ENCODE measurements around the gene ZNF331. TPM values are rescaled to one million over a fixed set of nuclear protein-coding genes. Genes with fewer than 3 reads are reported as not detected.
"Not testable (repeated sequence)": the region's sequence is repeated elsewhere in the genome, so short reads cannot be mapped to it uniquely, and the experiment has no call there.

Gene ZNF331
- 27.1 TPM for polyA plus RNA-seq

GRCh38 chr19:53537521-53538377 lies at the start of gene ZNF331:
Gene ZNF331 (plus strand): TSS chr19:53538145. CDS start chr19:53569377, 31,232 bp downstream.
- Mint-ChIP-seq H3K4me1 (peaks cover 9 to 16% (median 10%) of the 10 kb centered on the region in 3 donors), H3K36me3 (peaks cover 13% of the 10 kb centered on the region), H3K27ac (peak within 1 kb of the TSS; percentile 97 to 100 (median 99)), H3K4me3 (peak within 1 kb of the TSS; percentile 90 to 95 (median 94)), H3K9me3 (peaks cover 0 to 2% (median 0%) of the 10 kb centered on the region in 3 donors), H3K27me3 (no peaks in the 10 kb centered on the region)

- H3K36me3 Mint-ChIP-seq, result peaks cover 33% of the 10 kb centered on the region
- no peak overlapping the region for H3K27ac Mint-ChIP-seq
- no peak overlapping the region for H3K4me3 Mint-ChIP-seq
- peaks cover 24 to 48% (median 47%) of the 10 kb centered on the region in 3 donors for H3K9me3 Mint-ChIP-seq
- no peaks in the 10 kb centered on the region for H3K27me3 Mint-ChIP-seq
- peaks cover 0 to 2% (median 0%) of the 10 kb centered on the region in 3 donors for H3K4me1 Mint-ChIP-seq
These were observed 45.8 kb upstream of the ZNF331 start for GRCh38 chr19:53492153-53492552.

- Mint-ChIP-seq H3K9me3 (peaks cover 22 to 40% (median 24%) of the 10 kb centered on the region in 3 donors), H3K4me3 (peak overlapping the region in 1 of 4 donors; percentile 58)
- not testable (repeated sequence) for H3K27me3 Mint-ChIP-seq, H3K4me1 Mint-ChIP-seq, H3K36me3 Mint-ChIP-seq, H3K27ac Mint-ChIP-seq
These were observed 40.5 kb upstream of the ZNF331 start for GRCh38 chr19:53497311-53498023.

- peaks cover 21 to 35% (median 21%) of the 10 kb centered on the region in 3 donors for H3K9me3 Mint-ChIP-seq
These were observed 39.9 kb upstream of the ZNF331 start for GRCh38 chr19:53498024-53498395.

GRCh38 chr19:53503151-53503550 lies 34.8 kb upstream of the ZNF331 start:
- not testable (repeated sequence) for H3K27me3 Mint-ChIP-seq, H3K4me1 Mint-ChIP-seq, H3K27ac Mint-ChIP-seq, H3K36me3 Mint-ChIP-seq, H3K4me3 Mint-ChIP-seq
- H3K9me3 Mint-ChIP-seq, result peaks cover 10 to 26% (median 11%) of the 10 kb centered on the region in 3 donors

More at GRCh38 chr19:53498024-53498395, 39.9 kb upstream of the ZNF331 start:
- H3K27me3 Mint-ChIP-seq, H3K4me3 Mint-ChIP-seq, H3K27ac Mint-ChIP-seq, H3K36me3 Mint-ChIP-seq, H3K4me1 Mint-ChIP-seq: not testable (repeated sequence)

- H3K27ac Mint-ChIP-seq, H3K4me3 Mint-ChIP-seq, H3K4me1 Mint-ChIP-seq, H3K27me3 Mint-ChIP-seq, H3K36me3 Mint-ChIP-seq: not testable (repeated sequence)
- peaks cover 6 to 21% (median 11%) of the 10 kb centered on the region in 3 donors for H3K9me3 Mint-ChIP-seq
These were observed 34.1 kb upstream of the ZNF331 start for GRCh38 chr19:53503671-53504364.

GRCh38 chr19:53504365-53504703 lies 33.6 kb upstream of the ZNF331 start:
- not testable (repeated sequence) for H3K4me3 Mint-ChIP-seq, H3K36me3 Mint-ChIP-seq, H3K4me1 Mint-ChIP-seq, H3K27ac Mint-ChIP-seq, H3K27me3 Mint-ChIP-seq
- H3K9me3 Mint-ChIP-seq, result peaks cover 6 to 18% (median 8%) of the 10 kb centered on the region in 3 donors

GRCh38 chr19:53504885-53505284 lies 33.1 kb upstream of the ZNF331 start:
- Mint-ChIP-seq H3K9me3 (peaks cover 6 to 21% (median 8%) of the 10 kb centered on the region in 3 donors), H3K27ac (no peak overlapping the region), H3K27me3 (peaks cover 5% of the 10 kb centered on the region), H3K4me1 (no peaks in the 10 kb centered on the region), H3K4me3 (no peak overlapping the region), H3K36me3 (peaks cover 4% of the 10 kb centered on the region)

- H3K36me3 Mint-ChIP-seq, result no peaks in the 10 kb centered on the region
- peaks cover 5 to 17% (median 6%) of the 10 kb centered on the region in 3 donors for H3K9me3 Mint-ChIP-seq
- no peak overlapping the region for H3K4me3 Mint-ChIP-seq
- H3K27me3 Mint-ChIP-seq, result peaks cover 5% of the 10 kb centered on the region
- no peaks in the 10 kb centered on the region for H3K4me1 Mint-ChIP-seq
- no peak overlapping the region for H3K27ac Mint-ChIP-seq
These were observed 31.2 kb upstream of the ZNF331 start for GRCh38 chr19:53506728-53507127.

- Mint-ChIP-seq H3K27ac (no peak overlapping the region), H3K36me3 (no peaks in the 10 kb centered on the region)
These were observed 30.2 kb upstream of the ZNF331 start for GRCh38 chr19:53507523-53508442.

GRCh38 chr19:53509443-53509842 lies 28.5 kb upstream of the ZNF331 start:
- no peaks in the 10 kb centered on the region for H3K36me3 Mint-ChIP-seq
- H3K27ac Mint-ChIP-seq, result no peak overlapping the region
- peaks cover 5% of the 10 kb centered on the region for H3K27me3 Mint-ChIP-seq
- H3K4me3 Mint-ChIP-seq, result no peak overlapping the region
- H3K4me1 Mint-ChIP-seq, result no peaks in the 10 kb centered on the region
- H3K9me3 Mint-ChIP-seq, result peaks cover 2 to 12% (median 4%) of the 10 kb centered on the region in 3 donors

More at GRCh38 chr19:53507523-53508442, 30.2 kb upstream of the ZNF331 start:
- no peaks in the 10 kb centered on the region for H3K4me1 Mint-ChIP-seq
- H3K4me3 Mint-ChIP-seq, result no peak overlapping the region
- peaks cover 5% of the 10 kb centered on the region for H3K27me3 Mint-ChIP-seq
- peaks cover 3 to 12% (median 4%) of the 10 kb centered on the region in 3 donors for H3K9me3 Mint-ChIP-seq

- Mint-ChIP-seq H3K9me3 (peaks cover 2 to 12% (median 4%) of the 10 kb centered on the region in 3 donors), H3K27ac (no peak overlapping the region), H3K36me3 (no peaks in the 10 kb centered on the region), H3K4me3 (no peak overlapping the region), H3K27me3 (peaks cover 5% of the 10 kb centered on the region), H3K4me1 (no peaks in the 10 kb centered on the region)
These were observed 28.1 kb upstream of the ZNF331 start for GRCh38 chr19:53509845-53510244.

- Mint-ChIP-seq H3K9me3 (peaks cover 2 to 11% (median 4%) of the 10 kb centered on the region in 3 donors), H3K4me1 (no peaks in the 10 kb centered on the region), H3K27me3 (peaks cover 5% of the 10 kb centered on the region), H3K27ac (no peak overlapping the region), H3K4me3 (no peak overlapping the region), H3K36me3 (no peaks in the 10 kb centered on the region)
These were observed 26.6 kb upstream of the ZNF331 start for GRCh38 chr19:53511357-53511756.

GRCh38 chr19:53511933-53512374 lies 26.0 kb upstream of the ZNF331 start:
- Mint-ChIP-seq H3K9me3 (peaks cover 2 to 8% (median 4%) of the 10 kb centered on the region in 3 donors), H3K27ac (no peak overlapping the region), H3K36me3 (no peaks in the 10 kb centered on the region), H3K4me1 (no peaks in the 10 kb centered on the region), H3K4me3 (no peak overlapping the region), H3K27me3 (peaks cover 5% of the 10 kb centered on the region)

Measured in IgD-negative memory B cell (primary cell).